ENCODE measurements around the gene NEO1. TPM values are rescaled to one million over a fixed set of nuclear protein-coding genes. Genes with fewer than 3 reads are reported as not detected.

Gene NEO1
- total RNA-seq, 1 donor from 2014 or later = 31.0 TPM

DNA sequence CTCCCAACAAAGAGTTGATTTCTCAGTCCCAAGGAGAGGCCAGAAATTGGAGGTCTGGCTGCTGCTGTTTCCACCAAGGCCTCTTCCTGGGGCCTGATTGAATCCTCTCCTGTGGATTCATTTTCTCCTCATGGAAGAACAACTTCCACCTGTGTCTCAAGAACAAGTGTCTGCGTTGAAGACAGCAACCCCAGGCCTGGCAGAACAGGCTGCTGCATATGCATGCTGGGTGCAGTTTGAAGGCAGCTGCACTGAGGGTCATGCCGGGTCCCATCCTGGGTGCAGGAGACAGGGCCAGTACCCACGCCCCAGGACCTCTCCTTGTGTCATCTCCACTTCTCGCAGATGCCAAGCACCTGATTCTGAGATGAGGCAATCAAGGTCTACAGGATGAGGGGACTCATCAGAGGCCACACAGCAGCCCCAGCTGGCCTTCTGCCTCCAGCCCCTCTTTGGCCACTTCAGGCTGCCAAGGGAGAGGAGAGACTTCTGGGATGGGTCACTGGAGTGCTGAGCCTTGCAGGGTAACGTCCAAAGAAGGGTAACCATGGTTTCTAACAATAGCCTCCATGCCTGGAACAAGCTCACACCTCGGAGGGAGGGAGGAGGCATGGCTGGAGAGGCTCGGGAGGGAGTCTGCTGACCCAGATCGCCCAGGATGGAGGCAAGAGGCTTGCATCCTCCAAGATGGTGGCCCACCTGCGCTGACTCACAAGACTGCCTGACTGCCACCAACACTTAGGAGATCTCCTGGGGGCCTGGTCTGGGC is 286.5 kb downstream of the NEO1 start:
- TF ChIP-seq, protein P1, sequence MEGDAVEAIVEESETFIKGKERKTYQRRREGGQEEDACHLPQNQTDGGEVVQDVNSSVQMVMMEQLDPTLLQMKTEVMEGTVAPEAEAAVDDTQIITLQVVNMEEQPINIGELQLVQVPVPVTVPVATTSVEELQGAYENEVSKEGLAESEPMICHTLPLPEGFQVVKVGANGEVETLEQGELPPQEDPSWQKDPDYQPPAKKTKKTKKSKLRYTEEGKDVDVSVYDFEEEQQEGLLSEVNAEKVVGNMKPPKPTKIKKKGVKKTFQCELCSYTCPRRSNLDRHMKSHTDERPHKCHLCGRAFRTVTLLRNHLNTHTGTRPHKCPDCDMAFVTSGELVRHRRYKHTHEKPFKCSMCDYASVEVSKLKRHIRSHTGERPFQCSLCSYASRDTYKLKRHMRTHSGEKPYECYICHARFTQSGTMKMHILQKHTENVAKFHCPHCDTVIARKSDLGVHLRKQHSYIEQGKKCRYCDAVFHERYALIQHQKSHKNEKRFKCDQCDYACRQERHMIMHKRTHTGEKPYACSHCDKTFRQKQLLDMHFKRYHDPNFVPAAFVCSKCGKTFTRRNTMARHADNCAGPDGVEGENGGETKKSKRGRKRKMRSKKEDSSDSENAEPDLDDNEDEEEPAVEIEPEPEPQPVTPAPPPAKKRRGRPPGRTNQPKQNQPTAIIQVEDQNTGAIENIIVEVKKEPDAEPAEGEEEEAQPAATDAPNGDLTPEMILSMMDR (conservative IDR thresholded peaks at IDR 0.05; ENCODE audit: low read depth, low read length) = no peak
- no peak for DNase-seq (ENCODE audit: low read depth)
- no peak overlapping the region for H3K4me3 ChIP-seq (ENCODE audit: low read depth, low read length)

GRCh38 chr15:73340502-73341192 is 288.4 kb downstream of the NEO1 start:
- TF ChIP-seq, protein P1 (conservative IDR thresholded peaks at IDR 0.05; ENCODE audit: low read depth, low read length) = no peak

GRCh38 chr15:73341886-73342600 is 289.8 kb downstream of the NEO1 start:
- DNase-seq (ENCODE audit: low read depth) = no peak
- H3K4me3 ChIP-seq (ENCODE audit: low read depth, low read length) = no peak overlapping the region
- TF ChIP-seq, protein P1 (conservative IDR thresholded peaks at IDR 0.05; ENCODE audit: low read depth, low read length) = no peak

More at GRCh38 chr15:73340502-73341192, 288.4 kb downstream of the NEO1 start:
- H3K4me3 ChIP-seq (ENCODE audit: low read depth, low read length) = no peak overlapping the region
- no peak for DNase-seq (ENCODE audit: low read depth)

- DNase-seq (ENCODE audit: low read depth) = no peak
- H3K4me3 ChIP-seq (ENCODE audit: low read depth, low read length) = no peak overlapping the region
- TF ChIP-seq, protein P1 (conservative IDR thresholded peaks at IDR 0.05; ENCODE audit: low read depth, low read length) = no peak
Observed at GRCh38 chr15:73344056-73344455, 291.8 kb downstream of the NEO1 start.

DNA sequence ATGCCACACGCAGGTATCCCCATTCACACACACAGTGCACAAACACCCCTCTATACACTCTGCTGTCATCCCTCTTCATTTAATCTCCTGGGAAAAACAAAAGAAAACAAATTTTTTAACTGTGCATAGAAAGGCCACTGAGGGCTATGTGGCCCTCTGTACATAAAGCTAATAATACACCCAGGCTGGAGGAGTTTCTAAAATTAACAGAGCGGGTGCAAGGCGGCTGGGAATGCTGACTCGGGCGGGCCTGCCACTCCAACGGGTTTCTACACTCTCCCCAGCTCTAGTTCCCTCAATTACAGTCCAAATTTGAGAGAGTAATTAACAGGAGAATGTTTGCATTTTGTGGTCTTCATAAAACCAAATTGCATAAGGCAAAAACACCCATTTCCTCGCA is 293.4 kb downstream of the NEO1 start:
- no peak for DNase-seq (ENCODE audit: low read depth)
- TF ChIP-seq, protein P1 (conservative IDR thresholded peaks at IDR 0.05; ENCODE audit: low read depth, low read length) = no peak
- no peak overlapping the region for H3K4me3 ChIP-seq (ENCODE audit: low read depth, low read length)

GRCh38 chr15:73346735-73347312 is 294.6 kb downstream of the NEO1 start:
- TF ChIP-seq, protein P1 (conservative IDR thresholded peaks at IDR 0.05; ENCODE audit: low read depth, low read length) = no peak
- no peak overlapping the region for H3K4me3 ChIP-seq (ENCODE audit: low read depth, low read length)
- no peak for DNase-seq (ENCODE audit: low read depth)

Measured in epithelial cell of proximal tubule (primary cell).